ENCODE results near the gene ALG9. TPM values are rescaled to one million over a fixed set of nuclear protein-coding genes. Genes with fewer than 3 reads are reported as not detected.

The ALG9 gene
- total RNA-seq = 44.4 TPM

DNA sequence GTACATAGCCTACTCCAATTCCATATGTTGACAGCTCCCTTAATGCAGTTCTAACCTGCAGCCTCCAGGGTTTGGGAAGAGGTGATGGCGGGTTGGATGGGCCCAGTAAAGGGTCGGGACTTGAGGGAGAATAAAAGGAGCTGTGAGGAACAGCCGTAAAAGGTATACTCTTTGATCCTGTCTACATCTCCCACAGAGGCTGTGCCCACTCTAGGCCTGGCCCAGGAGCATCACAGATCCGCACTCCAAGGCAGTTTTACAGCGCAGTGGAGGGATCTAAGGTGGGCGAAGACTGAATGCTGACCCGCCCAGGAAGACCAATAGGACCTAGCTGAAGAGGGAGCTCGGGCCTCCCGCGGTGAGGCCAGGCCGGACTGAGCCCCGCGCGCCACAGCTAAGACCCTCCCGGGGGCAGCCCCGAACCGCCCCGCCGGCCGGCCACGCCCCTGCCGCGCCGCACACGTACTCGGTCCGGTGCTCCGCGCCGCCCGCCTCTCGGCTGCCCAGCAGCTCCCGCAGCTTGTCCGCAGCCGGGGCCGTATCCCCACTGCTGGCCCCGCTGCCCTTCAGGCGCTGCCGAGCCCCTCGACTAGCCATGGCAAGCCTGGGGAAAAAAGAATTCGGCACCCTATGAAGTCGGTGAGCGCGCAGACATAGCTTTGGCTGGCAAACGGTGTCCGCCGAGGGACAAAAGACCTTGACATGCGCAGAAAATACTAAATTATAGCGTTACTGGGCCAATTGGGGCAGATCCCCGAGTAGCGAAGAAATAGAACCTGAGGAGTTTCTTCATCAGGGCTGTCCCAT lies at the start of gene ALG9:
TSS of gene ALG9 (minus strand) at position 696 of the 807 bp plus-strand sequence. CDS start at position 597, 99 bp downstream.
- H3K36me3 ChIP-seq (ENCODE audit: control insufficient read depth in 3 of 3, insufficient read depth in 3 of 3, low read length in 3 of 3) = peaks cover 13 to 36% (median 17%) of the 10 kb centered on the region in 3 donors

DNA sequence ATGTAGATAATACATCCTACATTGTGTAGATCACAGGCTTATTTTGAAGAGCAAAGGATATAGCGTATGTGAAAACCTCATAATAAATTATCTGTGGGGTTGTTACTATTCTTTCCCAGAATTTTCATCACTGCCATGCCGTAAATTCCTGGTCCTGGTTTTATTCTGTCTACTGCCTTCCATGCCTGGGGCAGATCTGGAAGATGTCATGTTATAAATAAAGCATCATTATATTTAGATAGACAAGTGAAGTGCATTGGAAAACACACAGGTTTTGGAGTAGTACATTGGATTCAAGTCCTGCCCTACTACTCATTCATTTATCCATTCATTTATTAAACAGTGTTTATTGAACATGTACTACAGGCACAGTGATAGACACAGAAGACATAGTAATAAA lies 49.5 kb upstream of the ALG9 start:
- H3K9me3 ChIP-seq (ENCODE audit: control insufficient read depth in 3 of 3, low read length in 3 of 3) = no peaks in the 10 kb centered on the region
- H3K4me3 ChIP-seq (ENCODE audit: low read length in 3 of 3) = no peak overlapping the region
- no peak overlapping the region for H3K9ac ChIP-seq (ENCODE audit: low read depth in 1 of 3, low read length in 3 of 3)
- H3K36me3 ChIP-seq (ENCODE audit: control insufficient read depth in 3 of 3, insufficient read depth in 3 of 3, low read length in 3 of 3) = no peaks in the 10 kb centered on the region
- peaks cover 52 to 69% (median 62%) of the 10 kb centered on the region in 3 donors for H3K4me1 ChIP-seq (ENCODE audit: control insufficient read depth in 3 of 3, insufficient read depth in 3 of 3, low read length in 3 of 3)
- H3K27me3 ChIP-seq (ENCODE audit: control insufficient read depth in 3 of 3, insufficient read depth in 3 of 3, low read length in 3 of 3) = no peaks in the 10 kb centered on the region
- H3K27ac ChIP-seq (ENCODE audit: low read depth, low read length) = peak overlapping the region; percentile 93

More for the DNA sequence above, at the start of gene ALG9:
- Histone ChIP-seq H3K9ac (ENCODE audit: low read depth in 1 of 3, low read length in 3 of 3) (peak within 1 kb of the TSS; percentile 69 to 89 (median 87)), H3K27me3 (ENCODE audit: control insufficient read depth in 3 of 3, insufficient read depth in 3 of 3, low read length in 3 of 3) (no peaks in the 10 kb centered on the region), H3K27ac (ENCODE audit: low read depth, low read length) (peak within 1 kb of the TSS; percentile 77), H3K9me3 (ENCODE audit: control insufficient read depth in 3 of 3, low read length in 3 of 3) (no peaks in the 10 kb centered on the region), H3K4me1 (ENCODE audit: control insufficient read depth in 3 of 3, insufficient read depth in 3 of 3, low read length in 3 of 3) (peaks cover 6 to 12% (median 10%) of the 10 kb centered on the region in 3 donors), H3K4me3 (ENCODE audit: low read length in 3 of 3) (peak within 1 kb of the TSS; percentile 80 to 93 (median 89))

DNA sequence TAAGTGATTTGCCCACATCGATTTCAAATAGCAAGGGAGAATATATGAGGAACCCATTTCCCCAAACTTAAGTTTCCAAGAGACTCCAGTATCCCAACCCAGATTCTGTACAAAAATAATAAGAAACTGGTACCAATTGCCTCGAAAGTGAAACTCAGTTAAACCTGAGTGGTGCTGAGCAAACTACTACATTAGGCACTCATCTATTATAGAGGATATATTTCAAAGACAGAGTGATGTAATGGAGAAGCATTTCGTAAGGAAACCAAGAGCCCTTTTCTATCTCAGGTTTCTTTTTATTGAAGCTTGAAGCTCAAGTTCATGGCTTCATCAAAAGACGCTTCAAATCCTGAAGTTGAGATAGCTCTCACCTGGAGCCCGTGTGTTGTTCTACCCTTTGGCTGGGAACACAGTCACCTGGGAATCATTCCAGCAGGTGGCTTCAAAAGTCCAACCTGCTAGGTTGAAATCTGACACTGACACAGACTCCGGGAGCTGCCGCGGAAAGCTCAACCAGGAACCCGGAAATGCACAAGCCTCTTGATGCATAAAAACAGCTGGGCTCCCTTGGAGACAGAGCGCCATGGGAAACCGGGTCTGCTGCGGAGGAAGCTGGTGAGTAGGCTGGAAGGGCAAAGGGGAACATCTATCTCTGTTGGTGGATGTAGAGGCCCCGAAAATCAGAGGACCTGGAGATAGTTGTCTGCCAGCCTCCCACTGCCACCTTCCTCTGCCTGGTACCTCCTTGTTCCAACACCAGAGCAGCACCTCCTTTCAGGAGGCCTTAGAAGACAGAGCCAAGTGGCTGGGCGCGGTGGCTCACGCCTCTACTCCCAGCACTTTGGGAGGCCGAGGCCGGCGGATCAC lies 47.2 kb upstream of the ALG9 start, which contains the start of gene C11orf52:
TSS of gene C11orf52 (plus strand) at position 524 of the 867 bp plus-strand sequence. CDS start at position 584, 60 bp downstream.
- Histone ChIP-seq H3K4me3 (ENCODE audit: low read length in 3 of 3) (peak within 1 kb of the TSS; percentile 49 to 52 (median 49)), H3K27me3 (ENCODE audit: control insufficient read depth in 3 of 3, insufficient read depth in 3 of 3, low read length in 3 of 3) (no peaks in the 10 kb centered on the region), H3K27ac (ENCODE audit: low read depth, low read length) (peak within 1 kb of the TSS; percentile 80), H3K36me3 (ENCODE audit: control insufficient read depth in 3 of 3, insufficient read depth in 3 of 3, low read length in 3 of 3) (no peaks in the 10 kb centered on the region), H3K4me1 (ENCODE audit: control insufficient read depth in 3 of 3, insufficient read depth in 3 of 3, low read length in 3 of 3) (peaks cover 45 to 60% (median 52%) of the 10 kb centered on the region in 3 donors), H3K9ac (ENCODE audit: low read depth in 1 of 3, low read length in 3 of 3) (peak within 1 kb of the TSS; percentile 50 to 73 (median 54)), H3K9me3 (ENCODE audit: control insufficient read depth in 3 of 3, low read length in 3 of 3) (no peaks in the 10 kb centered on the region)

DNA sequence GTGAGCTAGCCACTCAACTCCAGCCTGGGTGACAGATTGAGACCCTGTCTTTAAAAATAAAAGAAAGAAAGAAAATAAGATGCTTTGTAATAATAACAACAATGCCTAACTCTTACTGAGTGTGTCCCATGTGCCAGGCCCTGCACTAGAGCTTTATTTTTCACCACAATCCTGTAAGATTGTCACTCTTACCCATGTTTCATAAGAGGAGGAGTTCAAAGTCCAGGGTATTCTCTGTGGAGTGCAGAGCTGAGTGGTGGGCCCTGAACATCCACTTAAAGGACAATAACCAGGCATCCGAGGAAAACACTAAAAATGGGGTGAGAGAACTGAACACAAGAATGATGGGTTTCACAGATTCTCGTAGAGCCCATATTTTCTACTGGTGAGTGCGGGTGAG lies 46.4 kb upstream of the ALG9 start:
- Histone ChIP-seq H3K9ac (ENCODE audit: low read depth in 1 of 3, low read length in 3 of 3) (peak overlapping the region in 2 of 3 donors; percentile 24 to 73), H3K4me3 (ENCODE audit: low read length in 3 of 3) (no peak overlapping the region), H3K36me3 (ENCODE audit: control insufficient read depth in 3 of 3, insufficient read depth in 3 of 3, low read length in 3 of 3) (no peaks in the 10 kb centered on the region), H3K4me1 (ENCODE audit: control insufficient read depth in 3 of 3, insufficient read depth in 3 of 3, low read length in 3 of 3) (peaks cover 44 to 61% (median 50%) of the 10 kb centered on the region in 3 donors), H3K27ac (ENCODE audit: low read depth, low read length) (peak overlapping the region; percentile 80), H3K9me3 (ENCODE audit: control insufficient read depth in 3 of 3, low read length in 3 of 3) (no peaks in the 10 kb centered on the region), H3K27me3 (ENCODE audit: control insufficient read depth in 3 of 3, insufficient read depth in 3 of 3, low read length in 3 of 3) (no peaks in the 10 kb centered on the region)

GRCh38 chr11:111917312-111917711 lies 45.9 kb upstream of the ALG9 start:
- Histone ChIP-seq H3K36me3 (ENCODE audit: control insufficient read depth in 3 of 3, insufficient read depth in 3 of 3, low read length in 3 of 3) (no peaks in the 10 kb centered on the region), H3K4me3 (ENCODE audit: low read length in 3 of 3) (no peak overlapping the region), H3K9ac (ENCODE audit: low read depth in 1 of 3, low read length in 3 of 3) (no peak overlapping the region), H3K9me3 (ENCODE audit: control insufficient read depth in 3 of 3, low read length in 3 of 3) (no peaks in the 10 kb centered on the region), H3K4me1 (ENCODE audit: control insufficient read depth in 3 of 3, insufficient read depth in 3 of 3, low read length in 3 of 3) (peaks cover 40 to 62% (median 47%) of the 10 kb centered on the region in 3 donors), H3K27me3 (ENCODE audit: control insufficient read depth in 3 of 3, insufficient read depth in 3 of 3, low read length in 3 of 3) (no peaks in the 10 kb centered on the region), H3K27ac (ENCODE audit: low read depth, low read length) (peak overlapping the region; percentile 80)

DNA sequence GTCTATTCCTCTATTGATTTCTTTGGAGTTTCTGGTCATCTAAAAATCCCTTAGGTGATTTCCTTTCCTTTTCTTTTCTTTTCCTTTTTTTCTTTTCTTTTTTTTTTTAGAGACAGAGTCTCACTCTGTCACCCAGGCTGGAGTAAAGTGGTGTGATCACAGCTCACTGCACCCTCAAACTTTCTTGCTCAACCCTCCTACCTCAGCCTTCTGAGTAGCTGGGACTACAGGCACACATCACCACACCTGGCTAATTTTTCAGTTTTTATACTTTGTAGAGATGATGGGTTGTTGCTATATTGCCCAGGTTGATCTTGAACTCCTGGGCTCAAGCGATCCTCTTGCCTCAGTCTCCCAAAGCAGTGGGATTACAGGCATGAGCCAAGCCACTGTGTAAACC lies 45.4 kb upstream of the ALG9 start:
- Histone ChIP-seq H3K9me3 (ENCODE audit: control insufficient read depth in 3 of 3, low read length in 3 of 3) (no peaks in the 10 kb centered on the region), H3K27ac (ENCODE audit: low read depth, low read length) (peak overlapping the region; percentile 3), H3K4me1 (ENCODE audit: control insufficient read depth in 3 of 3, insufficient read depth in 3 of 3, low read length in 3 of 3) (peaks cover 39 to 62% (median 47%) of the 10 kb centered on the region in 3 donors), H3K36me3 (ENCODE audit: control insufficient read depth in 3 of 3, insufficient read depth in 3 of 3, low read length in 3 of 3) (no peaks in the 10 kb centered on the region), H3K27me3 (ENCODE audit: control insufficient read depth in 3 of 3, insufficient read depth in 3 of 3, low read length in 3 of 3) (no peaks in the 10 kb centered on the region), H3K9ac (ENCODE audit: low read depth in 1 of 3, low read length in 3 of 3) (no peak overlapping the region), H3K4me3 (ENCODE audit: low read length in 3 of 3) (no peak overlapping the region)

DNA sequence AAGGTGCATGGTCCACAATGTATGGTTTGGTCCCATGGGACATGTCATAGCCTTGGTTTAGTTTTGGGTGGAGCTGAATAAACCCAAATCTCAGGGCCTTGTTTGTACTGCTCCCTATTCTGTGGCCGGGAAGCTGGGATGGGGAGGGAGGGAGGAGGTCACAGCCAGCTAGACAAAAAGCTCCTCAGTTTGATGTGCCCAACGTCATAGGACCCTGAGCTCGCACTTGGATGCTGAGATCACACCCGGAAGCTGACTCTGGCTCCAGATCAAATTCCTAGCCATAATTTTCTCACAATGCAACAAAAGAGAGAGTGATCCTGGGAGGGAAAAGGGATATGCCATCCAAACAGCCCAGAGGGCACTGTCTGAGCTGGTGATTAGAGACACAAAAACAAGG lies 42.6 kb upstream of the ALG9 start:
- Histone ChIP-seq H3K36me3 (ENCODE audit: control insufficient read depth in 3 of 3, insufficient read depth in 3 of 3, low read length in 3 of 3) (peaks cover 18 to 23% (median 21%) of the 10 kb centered on the region in 3 donors), H3K27ac (ENCODE audit: low read depth, low read length) (peak overlapping the region; percentile 98), H3K4me1 (ENCODE audit: control insufficient read depth in 3 of 3, insufficient read depth in 3 of 3, low read length in 3 of 3) (peaks cover 37 to 59% (median 40%) of the 10 kb centered on the region in 3 donors), H3K9ac (ENCODE audit: low read depth in 1 of 3, low read length in 3 of 3) (peak overlapping the region; percentile 92 to 97 (median 95)), H3K27me3 (ENCODE audit: control insufficient read depth in 3 of 3, insufficient read depth in 3 of 3, low read length in 3 of 3) (no peaks in the 10 kb centered on the region), H3K9me3 (ENCODE audit: control insufficient read depth in 3 of 3, low read length in 3 of 3) (no peaks in the 10 kb centered on the region), H3K4me3 (ENCODE audit: low read length in 3 of 3) (peak overlapping the region; percentile 80 to 86 (median 82))

DNA sequence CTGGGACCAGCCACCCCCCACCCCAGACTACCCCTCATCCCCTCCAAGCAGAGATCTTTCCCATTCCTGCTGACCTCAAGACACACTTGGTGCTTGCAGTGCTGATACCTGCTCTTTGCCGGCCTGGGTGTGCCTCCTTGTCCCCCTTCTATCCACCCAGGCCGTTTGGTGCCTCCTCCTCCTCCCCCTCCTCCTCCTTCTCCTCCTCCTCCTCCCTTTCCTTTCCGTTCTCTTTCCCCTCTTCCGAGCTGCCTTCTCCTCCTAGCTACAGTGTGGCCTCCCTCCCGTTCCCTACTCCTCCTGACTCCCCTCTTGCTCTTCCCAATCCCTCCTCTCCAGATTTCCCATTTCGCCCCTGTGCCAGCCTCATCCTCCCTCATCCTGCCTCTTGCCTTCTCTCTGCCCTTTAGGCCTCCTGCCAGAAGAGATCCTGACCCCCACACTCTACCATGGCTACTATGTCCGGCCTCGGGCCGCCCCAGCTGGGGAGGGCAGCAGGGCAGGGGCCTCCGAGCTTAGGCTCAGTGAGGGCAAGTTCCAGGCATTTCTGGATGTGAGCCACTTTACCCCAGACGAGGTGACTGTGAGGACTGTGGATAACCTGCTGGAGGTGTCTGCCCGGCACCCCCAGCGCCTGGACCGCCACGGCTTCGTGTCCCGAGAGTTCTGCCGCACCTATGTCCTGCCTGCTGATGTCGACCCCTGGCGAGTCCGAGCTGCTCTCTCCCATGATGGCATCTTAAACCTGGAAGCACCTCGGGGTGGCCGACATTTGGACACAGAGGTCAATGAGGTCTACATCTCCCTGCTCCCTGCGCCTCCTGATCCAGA lies 41.9 kb upstream of the ALG9 start:
- Histone ChIP-seq H3K9me3 (ENCODE audit: control insufficient read depth in 3 of 3, low read length in 3 of 3) (no peaks in the 10 kb centered on the region), H3K27me3 (ENCODE audit: control insufficient read depth in 3 of 3, insufficient read depth in 3 of 3, low read length in 3 of 3) (no peaks in the 10 kb centered on the region), H3K9ac (ENCODE audit: low read depth in 1 of 3, low read length in 3 of 3) (peak overlapping the region; percentile 92 to 97 (median 95)), H3K27ac (ENCODE audit: low read depth, low read length) (peak overlapping the region; percentile 98), H3K4me3 (ENCODE audit: low read length in 3 of 3) (peak overlapping the region; percentile 80 to 86 (median 82)), H3K36me3 (ENCODE audit: control insufficient read depth in 3 of 3, insufficient read depth in 3 of 3, low read length in 3 of 3) (peaks cover 24 to 28% (median 26%) of the 10 kb centered on the region in 3 donors), H3K4me1 (ENCODE audit: control insufficient read depth in 3 of 3, insufficient read depth in 3 of 3, low read length in 3 of 3) (peaks cover 31 to 60% (median 33%) of the 10 kb centered on the region in 3 donors)

GRCh38 chr11:111912535-111912934 lies 41.2 kb upstream of the ALG9 start, which contains the start of gene HSPB2:
TSS of gene HSPB2 (plus strand) at chr11:111912734. CDS start at chr11:111912830, 96 bp downstream.
- peaks cover 26 to 54% (median 31%) of the 10 kb centered on the region in 3 donors for H3K4me1 ChIP-seq (ENCODE audit: control insufficient read depth in 3 of 3, insufficient read depth in 3 of 3, low read length in 3 of 3)

More at GRCh38 chr11:111912535-111912934, 41.2 kb upstream of the ALG9 start, which contains the start of gene HSPB2:
- Histone ChIP-seq H3K27me3 (ENCODE audit: control insufficient read depth in 3 of 3, insufficient read depth in 3 of 3, low read length in 3 of 3) (no peaks in the 10 kb centered on the region), H3K36me3 (ENCODE audit: control insufficient read depth in 3 of 3, insufficient read depth in 3 of 3, low read length in 3 of 3) (peaks cover 26 to 28% (median 28%) of the 10 kb centered on the region in 3 donors), H3K27ac (ENCODE audit: low read depth, low read length) (peak within 1 kb of the TSS; percentile 98), H3K4me3 (ENCODE audit: low read length in 3 of 3) (peak within 1 kb of the TSS; percentile 82 to 92 (median 86)), H3K9ac (ENCODE audit: low read depth in 1 of 3, low read length in 3 of 3) (peak within 1 kb of the TSS; percentile 92 to 97 (median 97)), H3K9me3 (ENCODE audit: control insufficient read depth in 3 of 3, low read length in 3 of 3) (no peaks in the 10 kb centered on the region)
